Fibroblast of gingiva (primary cell): ENCODE results near the gene DNAJB6.
"Not testable (repeated sequence)": the region's sequence is repeated elsewhere in the genome, so short reads cannot be mapped to it uniquely, and the experiment has no call there.

Experiments used
- DNase-seq: peaks from one replicate; pipeline ENCODE4 v3.0.0-alpha.2; 2011; ENCODE audit warnings: low read depth

Gene DNAJB6

GRCh38 chr7:157442993-157443831 lies 106.4 kb downstream of the DNAJB6 start:
- no peak for DNase-seq

- DNase-seq: no peak
These were observed 107.4 kb downstream of the DNAJB6 start for GRCh38 chr7:157444011-157444842.

GRCh38 chr7:157444843-157445135 lies 108.0 kb downstream of the DNAJB6 start:
- no peak for DNase-seq

- no peak for DNase-seq
These were observed 108.6 kb downstream of the DNAJB6 start for GRCh38 chr7:157445246-157445955.

- no peak for DNase-seq
These were observed 109.1 kb downstream of the DNAJB6 start for GRCh38 chr7:157445956-157446295.

- DNase-seq: no peak
These were observed 109.5 kb downstream of the DNAJB6 start for GRCh38 chr7:157446322-157446721.

- DNase-seq: not testable (repeated sequence)
These were observed 117.2 kb downstream of the DNAJB6 start for GRCh38 chr7:157454003-157454402.

GRCh38 chr7:157457355-157458253 lies 120.8 kb downstream of the DNAJB6 start:
- no peak for DNase-seq

- DNase-seq: no peak
These were observed 121.4 kb downstream of the DNAJB6 start for GRCh38 chr7:157458254-157458633.

- DNase-seq: no peak
These were observed 123.2 kb downstream of the DNAJB6 start for GRCh38 chr7:157459966-157460365.

- no peak for DNase-seq
These were observed 123.9 kb downstream of the DNAJB6 start for GRCh38 chr7:157460721-157461120.

GRCh38 chr7:157461573-157462418 lies 125.0 kb downstream of the DNAJB6 start:
- no peak for DNase-seq

- no peak for DNase-seq
These were observed 125.6 kb downstream of the DNAJB6 start for GRCh38 chr7:157462419-157462771.

GRCh38 chr7:157462840-157463239 lies 126.0 kb downstream of the DNAJB6 start:
- DNase-seq: no peak

GRCh38 chr7:157463245-157463644 lies 126.4 kb downstream of the DNAJB6 start:
- DNase-seq: no peak

- DNase-seq: no peak
These were observed 127.5 kb downstream of the DNAJB6 start for GRCh38 chr7:157464111-157464970.

- no peak for DNase-seq
These were observed 128.4 kb downstream of the DNAJB6 start for GRCh38 chr7:157464971-157465886.

GRCh38 chr7:157465891-157466866 lies 129.4 kb downstream of the DNAJB6 start:
- no peak for DNase-seq
